SU-DHL-6 (cell line): ENCODE measurements around the gene PRSS48.

Experiments used
- EZH2phosphoT487 ChIP-seq: fragments of 200-600 bp; sonication (generic), shearing (Covaris generic); conservative IDR thresholded peaks from 2 replicates; pipeline ENCODE4 v1.6.1; 2018; ENCODE audit warnings: mild to moderate bottlenecking, antibody characterized with exemption, low read length, moderate library complexity, mixed read lengths
- TF ChIP-seq, protein P1 (sequence below): fragments of 200-600 bp; sonication (generic); IDR thresholded peaks from one replicate; pipeline ENCODE4 v1.5.1; 2017; ENCODE audit warnings: antibody characterized with exemption, mild to moderate bottlenecking, low read length, moderate library complexity; ENCODE audit not compliant: insufficient read depth, poor library complexity, severe bottlenecking

DNA sequence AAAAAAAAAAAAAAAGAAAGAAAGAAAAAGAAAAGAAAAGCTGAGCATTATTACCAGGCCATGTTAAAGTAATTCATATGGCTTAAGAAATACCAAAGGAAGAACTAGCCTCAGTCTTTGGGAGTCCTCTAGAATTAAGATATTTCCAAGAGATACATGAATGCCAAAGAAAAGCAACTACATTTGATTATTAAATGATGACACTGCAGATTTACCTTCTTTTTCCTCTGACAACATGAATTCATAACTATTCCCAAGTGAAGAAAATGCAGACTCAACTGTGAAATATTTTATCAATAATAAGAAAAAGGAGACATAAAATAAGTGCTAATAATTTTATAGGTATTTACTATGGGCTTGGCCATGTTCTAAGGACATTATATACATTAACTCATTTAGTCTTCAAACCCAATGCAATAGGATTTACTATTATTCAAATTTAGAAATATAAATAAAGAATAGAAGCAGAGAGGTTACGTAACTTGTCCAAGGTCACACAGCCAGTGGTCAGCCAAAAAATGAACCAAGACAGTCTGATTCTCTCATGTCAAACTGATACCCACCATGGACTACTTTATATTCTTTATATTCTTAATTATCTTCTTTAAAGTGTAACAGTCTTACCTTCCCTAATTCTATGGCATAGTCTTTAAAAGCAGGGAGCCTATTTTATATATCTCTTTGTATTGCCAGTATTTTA is 41.5 kb downstream of the PRSS48 start:
- TF ChIP-seq, protein P1, sequence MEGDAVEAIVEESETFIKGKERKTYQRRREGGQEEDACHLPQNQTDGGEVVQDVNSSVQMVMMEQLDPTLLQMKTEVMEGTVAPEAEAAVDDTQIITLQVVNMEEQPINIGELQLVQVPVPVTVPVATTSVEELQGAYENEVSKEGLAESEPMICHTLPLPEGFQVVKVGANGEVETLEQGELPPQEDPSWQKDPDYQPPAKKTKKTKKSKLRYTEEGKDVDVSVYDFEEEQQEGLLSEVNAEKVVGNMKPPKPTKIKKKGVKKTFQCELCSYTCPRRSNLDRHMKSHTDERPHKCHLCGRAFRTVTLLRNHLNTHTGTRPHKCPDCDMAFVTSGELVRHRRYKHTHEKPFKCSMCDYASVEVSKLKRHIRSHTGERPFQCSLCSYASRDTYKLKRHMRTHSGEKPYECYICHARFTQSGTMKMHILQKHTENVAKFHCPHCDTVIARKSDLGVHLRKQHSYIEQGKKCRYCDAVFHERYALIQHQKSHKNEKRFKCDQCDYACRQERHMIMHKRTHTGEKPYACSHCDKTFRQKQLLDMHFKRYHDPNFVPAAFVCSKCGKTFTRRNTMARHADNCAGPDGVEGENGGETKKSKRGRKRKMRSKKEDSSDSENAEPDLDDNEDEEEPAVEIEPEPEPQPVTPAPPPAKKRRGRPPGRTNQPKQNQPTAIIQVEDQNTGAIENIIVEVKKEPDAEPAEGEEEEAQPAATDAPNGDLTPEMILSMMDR, result no peak
- no peak for TF ChIP-seq EZH2phosphoT487
